ENCODE measurements around the gene PAGE1.
"Not testable (repeated sequence)": the region's sequence is repeated elsewhere in the genome, so short reads cannot be mapped to it uniquely, and the experiment has no call there.

PAGE1 gene

GRCh38 chrX:49695276-49696180, at the start of gene PAGE1:
Gene PAGE1 (minus strand): TSS chrX:49695984. CDS start chrX:49694770, 1,214 bp downstream.
- DNase-seq (ENCODE audit: low spot score) = no peak

- not testable (repeated sequence) for DNase-seq (ENCODE audit: low spot score)
These were observed 45.7 kb upstream of the PAGE1 start for GRCh38 chrX:49741501-49741900.

GRCh38 chrX:49727847-49728246, 32.1 kb upstream of the PAGE1 start:
- no peak for DNase-seq (ENCODE audit: low spot score)

GRCh38 chrX:49726966-49727365, 31.2 kb upstream of the PAGE1 start:
- DNase-seq (ENCODE audit: low spot score) = no peak

GRCh38 chrX:49725923-49726904, 30.4 kb upstream of the PAGE1 start:
- no peak for DNase-seq (ENCODE audit: low spot score)

- DNase-seq (ENCODE audit: low spot score) = no peak
These were observed 29.6 kb upstream of the PAGE1 start for GRCh38 chrX:49725401-49725800.

- DNase-seq (ENCODE audit: low spot score) = not testable (repeated sequence)
These were observed 24.3 kb upstream of the PAGE1 start for GRCh38 chrX:49720106-49720505.

- DNase-seq (ENCODE audit: low spot score) = no peak
These were observed 16.8 kb upstream of the PAGE1 start for GRCh38 chrX:49712577-49712976.

- DNase-seq (ENCODE audit: low spot score) = no peak
These were observed 15.0 kb upstream of the PAGE1 start for GRCh38 chrX:49710744-49711319.

- no peak for DNase-seq (ENCODE audit: low spot score)
These were observed 9.1 kb upstream of the PAGE1 start for GRCh38 chrX:49704691-49705404.

GRCh38 chrX:49701933-49702332, 6.1 kb upstream of the PAGE1 start:
- DNase-seq (ENCODE audit: low spot score) = no peak

GRCh38 chrX:49701323-49701722, 5.5 kb upstream of the PAGE1 start:
- no peak for DNase-seq (ENCODE audit: low spot score)

- no peak for DNase-seq (ENCODE audit: low spot score)
These were observed 20.6 kb downstream of the PAGE1 start for GRCh38 chrX:49675075-49675719.

GRCh38 chrX:49673394-49673793, 22.4 kb downstream of the PAGE1 start:
- DNase-seq (ENCODE audit: low spot score) = no peak

GRCh38 chrX:49664824-49665223, 31.0 kb downstream of the PAGE1 start:
- DNase-seq (ENCODE audit: low spot score) = no peak

- no peak for DNase-seq (ENCODE audit: low spot score)
These were observed 33.9 kb downstream of the PAGE1 start for GRCh38 chrX:49661881-49662280.

- DNase-seq (ENCODE audit: low spot score) = no peak
These were observed 36.0 kb downstream of the PAGE1 start for GRCh38 chrX:49659771-49660170.

- DNase-seq (ENCODE audit: low spot score) = no peak
These were observed 39.3 kb downstream of the PAGE1 start for GRCh38 chrX:49656533-49656932.

- DNase-seq (ENCODE audit: low spot score) = no peak
These were observed 50.7 kb downstream of the PAGE1 start for GRCh38 chrX:49644991-49645637.

Data from LoVo (cell line).